Measurements from ENCODE around the gene C22orf15. TPM values are rescaled to one million over a fixed set of nuclear protein-coding genes. Genes with fewer than 3 reads are reported as not detected.

The C22orf15 gene
- total RNA-seq, 1 experiment from 2014 or later, result not detected

DNA sequence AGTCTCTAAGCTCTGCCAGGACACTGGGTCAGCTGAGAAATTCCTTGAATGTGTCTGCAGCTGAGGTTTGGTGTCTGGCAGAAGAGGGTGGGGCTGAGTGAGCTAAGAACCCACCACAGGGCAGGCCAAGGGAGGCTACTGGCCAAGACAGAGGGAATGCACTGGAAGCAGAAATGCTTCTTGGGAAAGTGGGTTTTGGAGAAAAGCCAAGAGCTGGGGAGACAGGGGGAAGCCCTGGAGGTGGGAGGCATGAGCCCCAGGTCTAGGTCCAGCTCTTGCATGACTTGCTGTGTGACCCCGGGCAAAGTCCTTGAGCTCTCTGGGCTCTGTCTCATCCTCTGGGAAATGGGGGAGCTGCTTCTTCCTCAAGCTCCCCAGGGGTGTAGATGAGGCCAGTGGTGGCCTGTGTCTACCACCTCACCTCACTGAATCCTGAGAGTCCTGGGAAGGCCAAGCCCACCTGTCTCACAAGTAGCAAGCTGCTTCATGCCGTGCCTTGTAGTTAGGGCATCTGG is 12.2 kb downstream of the C22orf15 start:
- Mint-ChIP-seq H3K9me3 (ENCODE audit: unreplicated experiment) (no peaks in the 10 kb centered on the region), H3K27me3 (ENCODE audit: insufficient read depth, unreplicated experiment) (no peaks in the 10 kb centered on the region), H3K4me3 (ENCODE audit: unreplicated experiment) (no peak overlapping the region), H3K36me3 (ENCODE audit: insufficient read depth, unreplicated experiment) (peaks cover 6% of the 10 kb centered on the region), H3K4me1 (ENCODE audit: insufficient read depth, unreplicated experiment) (peaks cover 15% of the 10 kb centered on the region), H3K27ac (ENCODE audit: low read depth, unreplicated experiment) (no peak overlapping the region)
- ChIA-PET CTCF (interaction anchor here (0.6 to 1.8 kb wide), 7 partner anchors 14 to 185 kb away, joined by 3 to 6 read pairs (median 3); no protein-coding TSS in a partner anchor), POLR2A (interaction anchor here (0.5 to 2.3 kb wide), 6 partner anchors 11 to 303 kb away, joined by 3 to 8 read pairs (median 4); partner anchors contain the start of gene MIF)
- intact Hi-C loops (cut with micrococcal nuclease), result no loop called here
- DNase-seq (ENCODE audit: unreplicated experiment), result no peak
- TF ChIP-seq, protein P1, sequence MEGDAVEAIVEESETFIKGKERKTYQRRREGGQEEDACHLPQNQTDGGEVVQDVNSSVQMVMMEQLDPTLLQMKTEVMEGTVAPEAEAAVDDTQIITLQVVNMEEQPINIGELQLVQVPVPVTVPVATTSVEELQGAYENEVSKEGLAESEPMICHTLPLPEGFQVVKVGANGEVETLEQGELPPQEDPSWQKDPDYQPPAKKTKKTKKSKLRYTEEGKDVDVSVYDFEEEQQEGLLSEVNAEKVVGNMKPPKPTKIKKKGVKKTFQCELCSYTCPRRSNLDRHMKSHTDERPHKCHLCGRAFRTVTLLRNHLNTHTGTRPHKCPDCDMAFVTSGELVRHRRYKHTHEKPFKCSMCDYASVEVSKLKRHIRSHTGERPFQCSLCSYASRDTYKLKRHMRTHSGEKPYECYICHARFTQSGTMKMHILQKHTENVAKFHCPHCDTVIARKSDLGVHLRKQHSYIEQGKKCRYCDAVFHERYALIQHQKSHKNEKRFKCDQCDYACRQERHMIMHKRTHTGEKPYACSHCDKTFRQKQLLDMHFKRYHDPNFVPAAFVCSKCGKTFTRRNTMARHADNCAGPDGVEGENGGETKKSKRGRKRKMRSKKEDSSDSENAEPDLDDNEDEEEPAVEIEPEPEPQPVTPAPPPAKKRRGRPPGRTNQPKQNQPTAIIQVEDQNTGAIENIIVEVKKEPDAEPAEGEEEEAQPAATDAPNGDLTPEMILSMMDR (IDR thresholded peaks at IDR 0.05; ENCODE audit: unreplicated experiment), result no peak
- BruUV-seq (replicated peaks), result no TSS peak

DNA sequence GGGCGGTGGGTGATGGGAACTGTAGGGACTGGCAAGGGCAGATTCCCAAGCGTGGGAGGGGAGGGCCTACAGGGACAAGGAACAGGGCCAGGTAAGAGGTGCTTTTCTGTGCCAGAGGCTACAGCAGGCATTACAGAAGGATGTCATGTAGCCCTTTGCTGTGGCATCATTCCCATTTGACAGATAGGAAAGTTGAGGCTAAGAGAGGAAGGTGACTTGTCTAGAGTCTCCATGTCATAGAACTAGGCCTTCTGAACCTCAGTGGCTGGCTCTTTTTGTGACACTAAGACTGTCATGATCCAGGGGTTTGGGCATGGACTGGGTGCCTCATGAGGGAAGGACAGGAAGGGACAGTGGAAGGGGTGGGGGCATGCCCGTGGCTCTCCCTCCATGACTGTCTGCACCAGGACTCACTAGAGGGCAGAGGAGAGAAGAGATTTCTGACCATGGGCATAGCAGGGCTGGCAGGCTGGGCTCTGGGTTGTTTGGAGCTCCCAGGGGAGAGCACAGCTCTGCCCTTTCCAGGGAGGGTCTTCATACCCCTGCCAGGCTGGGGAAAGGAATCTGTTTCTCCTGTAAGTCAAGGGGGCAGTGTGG is 13.1 kb downstream of the C22orf15 start:
- Mint-ChIP-seq H3K9me3 (ENCODE audit: unreplicated experiment) (no peaks in the 10 kb centered on the region), H3K4me3 (ENCODE audit: unreplicated experiment) (no peak overlapping the region), H3K4me1 (ENCODE audit: insufficient read depth, unreplicated experiment) (peaks cover 18% of the 10 kb centered on the region), H3K27me3 (ENCODE audit: insufficient read depth, unreplicated experiment) (no peaks in the 10 kb centered on the region), H3K36me3 (ENCODE audit: insufficient read depth, unreplicated experiment) (peaks cover 6% of the 10 kb centered on the region), H3K27ac (ENCODE audit: low read depth, unreplicated experiment) (no peak overlapping the region)
- ChIA-PET POLR2A (interaction anchor here (1.2 to 2.3 kb wide), 3 partner anchors 10 to 118 kb away, joined by 4 to 8 read pairs (median 6); partner anchors contain the start of gene MIF), CTCF (interaction anchor here (0.8 to 1.8 kb wide), 5 partner anchors 9 to 186 kb away, joined by 3 to 4 read pairs (median 4); partner anchors contain the start of gene CHCHD10)
- intact Hi-C loops (cut with micrococcal nuclease), result no loop called here
- BruUV-seq (replicated peaks), result no TSS peak
- TF ChIP-seq, protein P1 (IDR thresholded peaks at IDR 0.05; ENCODE audit: unreplicated experiment), result no peak
- no peak for DNase-seq (ENCODE audit: unreplicated experiment)

DNA sequence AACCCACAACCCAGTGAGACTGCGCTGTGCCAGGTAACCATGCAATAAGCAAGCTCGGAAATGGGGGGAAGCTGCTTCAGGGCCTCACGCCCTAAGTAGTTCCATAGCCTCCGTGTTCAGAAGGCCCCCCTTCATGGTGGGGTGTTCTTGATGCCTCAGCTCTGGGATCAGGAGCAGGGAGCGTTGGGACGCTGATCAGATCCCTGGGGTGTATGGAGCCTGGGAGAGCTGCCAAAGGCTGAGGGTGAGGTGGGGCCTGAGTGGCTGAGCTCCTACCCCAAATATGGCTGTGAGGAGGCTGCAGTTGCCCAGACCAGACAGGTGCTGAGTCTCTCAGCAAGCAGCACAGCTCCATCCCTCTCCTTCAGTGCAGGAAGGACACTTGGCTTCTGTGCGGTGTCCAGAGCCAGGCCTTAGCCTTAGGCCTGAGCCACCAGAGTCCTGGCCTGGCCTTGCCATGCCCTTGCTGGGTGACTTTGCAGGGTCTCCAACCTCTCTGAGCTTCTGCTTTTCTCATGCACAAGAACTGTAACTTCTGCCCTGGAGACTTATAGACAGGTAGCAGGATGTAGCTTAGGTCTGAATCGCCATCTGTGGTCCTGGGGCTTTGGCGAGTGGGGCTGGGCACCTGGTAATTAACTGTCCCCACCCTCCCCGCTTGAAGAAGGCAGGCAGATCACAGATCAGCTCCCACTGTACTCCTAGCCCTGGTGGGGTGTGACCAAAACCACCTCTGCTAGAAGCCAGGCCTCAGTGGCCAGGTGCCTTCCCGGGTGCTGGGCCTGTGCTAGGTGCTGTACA is 15.2 kb downstream of the C22orf15 start:
- ChIA-PET POLR2A (interaction anchor here (0.6 kb wide), 1 partner anchor 47 kb away, joined by 3 read pairs; no protein-coding TSS in a partner anchor), CTCF (interaction anchor here (0.7 to 1.0 kb wide), 3 partner anchors 10 to 818 kb away, joined by 3 to 5 read pairs (median 3); partner anchors contain the start of gene CHCHD10)
- Mint-ChIP-seq H3K27ac (ENCODE audit: low read depth, unreplicated experiment) (no peak overlapping the region), H3K4me3 (ENCODE audit: unreplicated experiment) (no peak overlapping the region), H3K4me1 (ENCODE audit: insufficient read depth, unreplicated experiment) (peaks cover 28% of the 10 kb centered on the region), H3K9me3 (ENCODE audit: unreplicated experiment) (no peaks in the 10 kb centered on the region), H3K36me3 (ENCODE audit: insufficient read depth, unreplicated experiment) (peaks cover 5% of the 10 kb centered on the region), H3K27me3 (ENCODE audit: insufficient read depth, unreplicated experiment) (no peaks in the 10 kb centered on the region)
- TF ChIP-seq, protein P1 (IDR thresholded peaks at IDR 0.05; ENCODE audit: unreplicated experiment), result no peak
- no TSS peak for BruUV-seq (replicated peaks)
- no peak for DNase-seq (ENCODE audit: unreplicated experiment)
- intact Hi-C loops (cut with micrococcal nuclease), result no loop called here

DNA sequence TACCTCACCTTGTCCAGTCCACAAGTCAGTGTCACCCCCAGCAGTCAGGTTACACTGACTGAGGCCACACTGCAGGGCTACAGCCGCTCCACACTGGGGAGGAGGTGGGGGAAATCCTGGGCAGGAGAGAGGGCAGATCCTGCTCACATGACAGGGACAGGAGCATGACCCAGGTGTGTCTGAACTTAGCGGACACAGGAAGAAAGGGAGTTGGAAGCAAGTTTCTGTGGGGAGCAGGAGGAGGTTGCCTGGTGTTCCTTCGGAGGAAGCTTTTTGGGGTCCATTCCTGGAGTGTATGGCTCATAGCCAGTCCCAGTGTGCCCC is 15.7 kb downstream of the C22orf15 start:
- TF ChIP-seq, protein P1 (IDR thresholded peaks at IDR 0.05; ENCODE audit: unreplicated experiment), result no peak
- Mint-ChIP-seq H3K27ac (ENCODE audit: low read depth, unreplicated experiment) (no peak overlapping the region), H3K9me3 (ENCODE audit: unreplicated experiment) (no peaks in the 10 kb centered on the region), H3K36me3 (ENCODE audit: insufficient read depth, unreplicated experiment) (no peaks in the 10 kb centered on the region), H3K4me1 (ENCODE audit: insufficient read depth, unreplicated experiment) (peaks cover 22% of the 10 kb centered on the region), H3K4me3 (ENCODE audit: unreplicated experiment) (no peak overlapping the region), H3K27me3 (ENCODE audit: insufficient read depth, unreplicated experiment) (no peaks in the 10 kb centered on the region)
- BruUV-seq (replicated peaks), result no TSS peak
- intact Hi-C loops (cut with micrococcal nuclease), result no loop called here
- CTCF ChIA-PET, result interaction anchor here (0.7 kb wide), 1 partner anchor 819 kb away, joined by 3 read pairs; no protein-coding TSS in a partner anchor
- no peak for DNase-seq (ENCODE audit: unreplicated experiment)
- POLR2A ChIA-PET, result interaction anchor here (0.6 kb wide), 1 partner anchor 46 kb away, joined by 3 read pairs; no protein-coding TSS in a partner anchor

All from MCF 10A (cell line).